Upper lobe of right lung (tissue), 1 donor: ENCODE measurements around the gene ADCY6. TPM values are rescaled to one million over a fixed set of nuclear protein-coding genes. Genes with fewer than 3 reads are reported as not detected.

Source experiments
- ATAC-seq: fragments of 200-7000 bp; cut with Tn5 transposase; one replicate; pipeline ENCODE4 v1.9.1; 2020; ENCODE audit warnings: mild to moderate bottlenecking, moderate library complexity
- DNase-seq: peaks from one replicate; pipeline ENCODE4 v3.0.0-alpha.2; 2020
- H3K27ac ChIP-seq: fragments of 200-600 bp; one replicate; pipeline ENCODE4 v1.8.0; 2022
- H3K27me3 ChIP-seq: fragments of 200-600 bp; one replicate; pipeline ENCODE4 v1.8.0; 2022; ENCODE audit warnings: mild to moderate bottlenecking
- H3K36me3 ChIP-seq: fragments of 200-600 bp; one replicate; pipeline ENCODE4 v1.8.0; 2022
- H3K4me1 ChIP-seq: fragments of 200-600 bp; one replicate; pipeline ENCODE4 v1.8.0; 2022
- H3K4me3 ChIP-seq: fragments of 200-600 bp; one replicate; pipeline ENCODE4 v1.8.0; 2022; ENCODE audit warnings: mild to moderate bottlenecking
- H3K9me3 ChIP-seq: fragments of 200-600 bp; one replicate; pipeline ENCODE4 v1.8.0; 2022
- CTCF ChIP-seq: fragments of 200-600 bp; IDR thresholded peaks from one replicate; pipeline ENCODE4 v1.8.0; 2022; ENCODE audit warnings: antibody characterized with exemption
- intact Hi-C: fragments of 100-400 bp; cut with DNase I; formaldehyde crosslinking; loops from one replicate; pipeline ENCODE4 v1.11.0; 2022
- total RNA-seq: library from RNA; stranded (reverse); fragmentation: NEBNext Ultra II Directional; extraction: Animal tissue kit (Norgen Biotek cat#: 25700); gene quantifications from one replicate; pipeline ENCODE4 v1.2.1, GENCODE V29; 2021
- donor health status: DM: no; HTN: yes; CAD: no; lungs with severe emphysema.

Gene ADCY6
- total RNA-seq, 1 donor from 2014 or later: 42.9 TPM

GRCh38 chr12:48775991-48776649 is 12.8 kb downstream of the ADCY6 start:
- TF ChIP-seq CTCF: no peak
- intact Hi-C loops: no loop called here
- DNase-seq (no peak), ATAC-seq (no peak)
- H3K36me3 ChIP-seq: peaks cover 46% of the 10 kb centered on the region
- peaks cover 12% of the 10 kb centered on the region for H3K4me1 ChIP-seq
- no peaks in the 10 kb centered on the region for H3K27me3 ChIP-seq
- H3K27ac ChIP-seq: no peak overlapping the region
- no peaks in the 10 kb centered on the region for H3K9me3 ChIP-seq
- no peak overlapping the region for H3K4me3 ChIP-seq

- Histone ChIP-seq H3K9me3 (no peaks in the 10 kb centered on the region), H3K27ac (no peak overlapping the region), H3K27me3 (no peaks in the 10 kb centered on the region), H3K36me3 (peaks cover 54% of the 10 kb centered on the region), H3K4me1 (peaks cover 7% of the 10 kb centered on the region), H3K4me3 (no peak overlapping the region)
- TF ChIP-seq CTCF: no peak
- DNase-seq: no peak
- intact Hi-C loops: no loop called here
- ATAC-seq: no peak
Measured at GRCh38 chr12:48775299-48775698, 13.6 kb downstream of the ADCY6 start.

GRCh38 chr12:48774516-48774915 is 14.4 kb downstream of the ADCY6 start:
- Histone ChIP-seq H3K27ac (no peak overlapping the region), H3K27me3 (no peaks in the 10 kb centered on the region), H3K4me1 (no peaks in the 10 kb centered on the region), H3K4me3 (no peak overlapping the region), H3K36me3 (peaks cover 58% of the 10 kb centered on the region), H3K9me3 (no peaks in the 10 kb centered on the region)
- intact Hi-C loops: no loop called here
- TF ChIP-seq CTCF: no peak
- no peak for DNase-seq
- ATAC-seq: no peak

- peaks cover 61% of the 10 kb centered on the region for H3K36me3 ChIP-seq
- intact Hi-C loops: no loop called here
- H3K9me3 ChIP-seq: no peaks in the 10 kb centered on the region
Measured at GRCh38 chr12:48773686-48774085, 15.2 kb downstream of the ADCY6 start.

GRCh38 chr12:48771588-48772112 is 17.2 kb downstream of the ADCY6 start:
- intact Hi-C loops: no loop called here
- no peaks in the 10 kb centered on the region for H3K9me3 ChIP-seq
- H3K4me1 ChIP-seq: peaks cover 7% of the 10 kb centered on the region
- H3K27ac ChIP-seq: no peak overlapping the region
- DNase-seq (no peak), ATAC-seq (no peak)
- TF ChIP-seq CTCF: no peak
- no peaks in the 10 kb centered on the region for H3K27me3 ChIP-seq
- H3K4me3 ChIP-seq: no peak overlapping the region
- peaks cover 71% of the 10 kb centered on the region for H3K36me3 ChIP-seq

More at GRCh38 chr12:48773686-48774085, 15.2 kb downstream of the ADCY6 start:
- TF ChIP-seq CTCF: no peak
- no peak overlapping the region for H3K27ac ChIP-seq
- H3K4me3 ChIP-seq: no peak overlapping the region
- H3K4me1 ChIP-seq: no peaks in the 10 kb centered on the region
- H3K27me3 ChIP-seq: no peaks in the 10 kb centered on the region
- ATAC-seq: no peak
- no peak for DNase-seq
